GM21367 (cell line): Measurements from ENCODE around the gene MED22.
A peak's percentile ranks its signal among the peaks of the same experiment; 100 is the strongest.
"Not testable (repeated sequence)": the region's sequence is repeated elsewhere in the genome, so short reads cannot be mapped to it uniquely, and the experiment has no call there.

Source experiments
- ATAC-seq: cut with Tn5 transposase; IDR thresholded peaks from one replicate; pipeline ENCODE4 v1.9.1; 2021; ENCODE audit not compliant: unreplicated experiment

The MED22 gene

GRCh38 chr9:133377280-133377679 is 29.3 kb upstream of the MED22 start:
- not testable (repeated sequence) for ATAC-seq

GRCh38 chr9:133375724-133376654 is 28.1 kb upstream of the MED22 start, which contains the start of the genes STKLD1 and SURF4:
Gene STKLD1 (plus strand): TSS chr9:133376366. CDS start chr9:133376474, 108 bp downstream.
Gene SURF4 (minus strand): TSS chr9:133376060. CDS start chr9:133375969, 91 bp downstream.
- ATAC-seq = peak; percentile 84

- peak; percentile 4 for ATAC-seq
Observed at GRCh38 chr9:133375116-133375723, 27.3 kb upstream of the MED22 start.

- no peak for ATAC-seq
Observed at GRCh38 chr9:133374612-133375115, 26.7 kb upstream of the MED22 start.

GRCh38 chr9:133372144-133372543 is 24.2 kb upstream of the MED22 start:
- no peak for ATAC-seq

GRCh38 chr9:133371261-133371711 is 23.4 kb upstream of the MED22 start:
- ATAC-seq = no peak

- no peak for ATAC-seq
Observed at GRCh38 chr9:133370685-133371084, 22.8 kb upstream of the MED22 start.

GRCh38 chr9:133369933-133370332 is 22.0 kb upstream of the MED22 start:
- no peak for ATAC-seq

GRCh38 chr9:133369422-133369821 is 21.5 kb upstream of the MED22 start:
- ATAC-seq = no peak

- ATAC-seq = no peak
Observed at GRCh38 chr9:133368249-133368881, 20.4 kb upstream of the MED22 start.

GRCh38 chr9:133367778-133368177 is 19.8 kb upstream of the MED22 start:
- no peak for ATAC-seq

- no peak for ATAC-seq
Observed at GRCh38 chr9:133367221-133367620, 19.3 kb upstream of the MED22 start.

- ATAC-seq = no peak
Observed at GRCh38 chr9:133366435-133366834, 18.5 kb upstream of the MED22 start.

GRCh38 chr9:133362359-133363044 is 14.6 kb upstream of the MED22 start:
- ATAC-seq = no peak

- ATAC-seq = no peak
Observed at GRCh38 chr9:133361507-133362092, 13.7 kb upstream of the MED22 start.

GRCh38 chr9:133360400-133361393 is 12.8 kb upstream of the MED22 start:
- ATAC-seq = no peak

GRCh38 chr9:133359399-133360175 is 11.7 kb upstream of the MED22 start:
- no peak for ATAC-seq

- ATAC-seq = no peak
Observed at GRCh38 chr9:133357656-133358055, 9.7 kb upstream of the MED22 start.
